GM10248 (cell line): ENCODE results near the gene LSM7.
A peak's percentile ranks its signal among the peaks of the same experiment; 100 is the strongest.

Experiments
- CTCF ChIA-PET: fragments of 300-600 bp; sonication (Branson Sonifier 250); formaldehyde crosslinking; extraction: SDS; loops from one replicate; lab custom pipeline; 2021; ENCODE audit warnings: antibody characterized with exemption; lab: Yijun Ruan, JAX
- POLR2A ChIA-PET: fragments of 350-650 bp; sonication (Branson Sonifier 250); formaldehyde crosslinking; extraction: SDS; loops from one replicate; lab custom pipeline; 2020; ENCODE audit warnings: antibody characterized with exemption; lab: Yijun Ruan, JAX
- DNase-seq: peaks from one replicate; pipeline ENCODE4 v3.0.0; 2012; ENCODE audit errors: extremely low spot score
- TF ChIP-seq, protein P1 (sequence below): IDR thresholded peaks from 2 replicates; pipeline ENCODE4 v1.5.1; 2012; ENCODE audit warnings: mild to moderate bottlenecking, low read depth; ENCODE audit errors: extremely low read depth, missing control alignments, control extremely low read depth

LSM7 gene

DNA sequence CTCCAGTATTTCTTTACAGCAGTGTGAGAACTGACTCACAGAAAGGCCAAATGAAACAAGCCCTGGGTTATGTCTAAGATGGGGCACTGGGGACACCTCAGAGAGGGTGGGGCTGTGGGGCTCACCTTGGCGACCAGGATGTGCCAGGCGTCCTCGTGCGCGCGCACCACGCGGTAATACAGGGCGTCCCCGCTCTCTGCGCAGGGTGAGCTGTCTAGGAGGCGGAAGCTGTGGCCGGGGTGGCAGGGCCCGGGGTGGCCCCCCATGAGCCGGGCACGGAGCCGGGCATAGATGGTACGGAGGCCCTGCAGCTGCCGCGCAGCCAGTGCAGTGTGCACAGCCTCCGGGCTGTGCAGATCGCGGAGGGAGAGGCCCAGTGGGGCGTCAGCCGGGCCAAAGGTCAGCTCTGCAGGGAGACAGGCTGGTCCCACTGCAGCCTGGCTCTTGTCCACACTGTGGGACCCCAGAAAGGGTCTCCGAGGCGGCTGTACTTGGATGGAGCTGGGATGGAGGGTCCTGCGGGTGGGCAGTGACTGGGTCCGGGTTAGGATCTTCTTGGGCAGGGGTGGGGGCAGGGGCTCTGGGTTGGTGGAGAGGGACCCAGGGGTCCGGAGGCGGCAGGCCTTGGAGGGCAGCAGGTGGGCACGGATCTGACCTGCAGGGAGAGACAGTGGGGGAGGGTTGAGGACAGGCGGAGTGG, 49.8 kb downstream of the LSM7 start:
- POLR2A ChIA-PET, result interaction anchor here (1.0 to 1.6 kb wide), 2 partner anchors 9 to 11 kb away, joined by 3 to 5 read pairs; no protein-coding TSS in a partner anchor
- TF ChIP-seq, protein P1, sequence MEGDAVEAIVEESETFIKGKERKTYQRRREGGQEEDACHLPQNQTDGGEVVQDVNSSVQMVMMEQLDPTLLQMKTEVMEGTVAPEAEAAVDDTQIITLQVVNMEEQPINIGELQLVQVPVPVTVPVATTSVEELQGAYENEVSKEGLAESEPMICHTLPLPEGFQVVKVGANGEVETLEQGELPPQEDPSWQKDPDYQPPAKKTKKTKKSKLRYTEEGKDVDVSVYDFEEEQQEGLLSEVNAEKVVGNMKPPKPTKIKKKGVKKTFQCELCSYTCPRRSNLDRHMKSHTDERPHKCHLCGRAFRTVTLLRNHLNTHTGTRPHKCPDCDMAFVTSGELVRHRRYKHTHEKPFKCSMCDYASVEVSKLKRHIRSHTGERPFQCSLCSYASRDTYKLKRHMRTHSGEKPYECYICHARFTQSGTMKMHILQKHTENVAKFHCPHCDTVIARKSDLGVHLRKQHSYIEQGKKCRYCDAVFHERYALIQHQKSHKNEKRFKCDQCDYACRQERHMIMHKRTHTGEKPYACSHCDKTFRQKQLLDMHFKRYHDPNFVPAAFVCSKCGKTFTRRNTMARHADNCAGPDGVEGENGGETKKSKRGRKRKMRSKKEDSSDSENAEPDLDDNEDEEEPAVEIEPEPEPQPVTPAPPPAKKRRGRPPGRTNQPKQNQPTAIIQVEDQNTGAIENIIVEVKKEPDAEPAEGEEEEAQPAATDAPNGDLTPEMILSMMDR, result no peak
- DNase-seq, result no peak
- CTCF ChIA-PET, result interaction anchor here (1.8 kb wide), 1 partner anchor 43 kb away, joined by 6 read pairs; the partner anchor contains the start of gene PLEKHJ1

DNA sequence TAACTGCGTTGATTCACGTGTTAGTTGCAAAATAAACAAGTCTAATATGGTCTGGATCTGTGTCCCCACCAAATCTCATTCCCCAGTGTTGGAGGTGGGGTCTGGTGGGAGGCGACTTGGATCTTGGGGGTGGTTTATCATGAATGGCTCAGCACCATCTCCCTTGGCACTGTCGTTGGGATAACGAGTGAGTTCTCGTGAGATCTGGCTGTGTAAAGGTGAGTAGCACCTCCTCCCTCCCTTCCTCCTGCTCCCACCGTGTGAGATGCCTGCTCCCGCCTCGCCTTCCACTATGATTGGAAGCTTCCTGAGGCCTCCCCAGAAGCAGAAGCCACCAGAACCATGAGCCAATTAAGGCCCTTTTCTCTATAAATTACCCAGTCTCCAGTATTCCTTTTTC, 51.2 kb downstream of the LSM7 start:
- no peak for DNase-seq
- TF ChIP-seq, protein P1, result no peak
- ChIA-PET CTCF (interaction anchor here (1.5 to 6.2 kb wide), 3 partner anchors 38 to 82 kb away, joined by 3 to 37 read pairs (median 6); partner anchors contain the start of gene PLEKHJ1), POLR2A (interaction anchor here (0.5 kb wide), 1 partner anchor 201 kb away, joined by 3 read pairs; no protein-coding TSS in a partner anchor)

DNA sequence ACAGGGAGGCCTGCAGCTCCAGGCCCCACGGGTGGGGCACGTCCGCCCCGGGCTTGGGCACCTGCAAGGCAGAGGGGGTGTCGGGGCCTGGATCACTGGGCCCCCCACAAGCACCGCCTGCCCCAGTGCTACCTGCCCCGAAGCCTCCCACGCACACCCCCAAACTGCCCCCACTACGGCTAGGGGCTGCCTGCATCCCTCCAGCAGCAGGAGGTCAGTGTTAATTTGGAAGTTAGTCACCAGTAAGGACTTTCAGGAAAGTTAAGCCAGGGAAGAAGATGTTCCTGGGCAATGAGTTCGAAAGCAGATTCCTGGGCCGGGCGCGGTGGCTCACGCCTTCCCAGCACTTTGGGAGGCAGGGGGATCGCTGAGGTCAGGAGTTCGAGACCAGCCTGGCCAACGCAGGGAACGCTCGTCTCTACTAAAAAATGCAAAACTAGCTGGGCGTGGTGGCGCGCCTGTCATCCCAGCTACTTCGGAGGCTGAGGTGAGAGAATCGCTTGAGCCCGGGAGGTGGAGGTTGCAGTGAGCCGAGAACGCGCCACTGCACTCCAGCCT, 51.9 kb downstream of the LSM7 start:
- POLR2A ChIA-PET, result interaction anchor here (0.5 kb wide), 1 partner anchor 201 kb away, joined by 3 read pairs; no protein-coding TSS in a partner anchor
- no peak for DNase-seq
- CTCF ChIA-PET, result interaction anchor here (1.2 to 6.2 kb wide), 5 partner anchors 37 to 122 kb away, joined by 3 to 37 read pairs (median 6); partner anchors contain the start of gene PLEKHJ1
- TF ChIP-seq, protein P1, result no peak

- TF ChIP-seq, protein P1, result no peak
- ChIA-PET POLR2A (interaction anchor here (0.7 to 1.2 kb wide), 2 partner anchors 12 to 25 kb away, joined by 4 to 5 read pairs; no protein-coding TSS in a partner anchor), CTCF (interaction anchor here (0.6 to 6.2 kb wide), 9 partner anchors 12 to 121 kb away, joined by 3 to 37 read pairs (median 8); partner anchors contain the start of gene PLEKHJ1)
- no peak for DNase-seq
Measured at GRCh38 chr19:2275588-2276428, 52.6 kb downstream of the LSM7 start.

DNA sequence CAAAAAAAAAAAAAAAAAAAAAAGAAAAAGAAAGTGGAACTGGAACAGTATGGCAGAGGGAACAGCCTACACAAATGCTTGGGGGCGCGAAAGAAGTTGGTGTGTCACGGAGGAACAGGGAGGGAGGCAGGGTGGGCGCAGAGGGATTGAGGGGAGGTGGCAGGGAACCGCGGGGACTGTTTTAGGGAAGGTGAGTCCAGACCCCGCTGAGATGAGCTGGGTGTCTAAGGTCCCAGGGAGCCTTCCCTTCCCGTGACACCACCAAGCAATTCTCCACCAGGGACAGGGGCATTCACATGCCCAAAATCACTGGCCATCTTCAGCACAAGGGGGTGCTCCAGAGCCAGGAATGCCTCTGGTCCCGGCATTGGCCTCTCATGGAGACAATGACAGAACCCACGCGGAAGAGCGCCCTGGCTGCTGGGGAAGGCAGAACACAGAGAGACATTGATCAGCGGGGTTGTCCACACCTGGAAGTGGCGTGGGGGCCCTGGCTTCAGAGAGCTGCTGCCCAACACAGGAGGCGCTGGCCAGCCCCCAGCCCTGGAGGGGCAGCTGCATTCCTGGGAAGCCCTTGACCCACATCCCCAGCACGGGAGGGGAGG, 53.4 kb downstream of the LSM7 start:
- POLR2A ChIA-PET, result interaction anchor here (0.6 to 1.2 kb wide), 8 partner anchors 12 to 346 kb away, joined by 3 to 5 read pairs (median 4); no protein-coding TSS in a partner anchor

More for the DNA sequence above, 53.4 kb downstream of the LSM7 start:
- TF ChIP-seq, protein P1, result peak; percentile 51
- DNase-seq, result no peak
- CTCF ChIA-PET, result interaction anchor here (0.6 to 6.2 kb wide), 11 partner anchors 10 to 120 kb away, joined by 3 to 37 read pairs (median 7); partner anchors contain the start of gene PLEKHJ1
